Spleen (tissue), 11 donors: Measurements from ENCODE around the gene RBFOX1. TPM values are rescaled to one million over a fixed set of nuclear protein-coding genes. Genes with fewer than 3 reads are reported as not detected.

Experiments used
- DNase-seq: peaks from one replicate; pipeline ENCODE4 v3.0.0-alpha.2; 2020
- H3K27ac ChIP-seq, 8 donors: fragments of 200-600 bp; sonication (generic) in 7 of 8; 1 replicate in 4 of 8; 2 replicates in 4 of 8; pipeline versions ENCODE4 v1.5.0 to v1.8.0; 2016 to 2021; ENCODE audit warnings: inconsistent platforms in 4 of 8, mild to moderate bottlenecking in 4 of 8, moderate library complexity in 1 of 8
- H3K27me3 ChIP-seq, 7 donors: fragments of 200-600 bp; sonication (generic) in 6 of 7; replicated peaks in 1 of 7; 1 replicate in 4 of 7; 2 replicates in 3 of 7; pipeline versions ENCODE4 v1.5.0 to v1.8.0; 2016 to 2021; ENCODE audit warnings: inconsistent platforms in 3 of 7, mild to moderate bottlenecking in 1 of 7
- H3K36me3 ChIP-seq, 6 donors: fragments of 200-600 bp; sonication (generic) in 5 of 6; 1 replicate in 4 of 6; 2 replicates in 2 of 6; pipeline versions ENCODE4 v1.5.0 to v1.8.0; 2016 to 2021; ENCODE audit warnings: inconsistent platforms in 2 of 6
- H3K4me1 ChIP-seq, 6 donors: fragments of 200-600 bp; sonication (generic) in 5 of 6; 1 replicate in 3 of 6; 2 replicates in 3 of 6; pipeline versions ENCODE4 v1.5.0 to v1.8.0; 2016 to 2021; ENCODE audit warnings: inconsistent platforms in 3 of 6
- H3K4me3 ChIP-seq, 8 donors: fragments of 200-600 bp; sonication (generic) in 7 of 8; 1 replicate in 4 of 8; 2 replicates in 4 of 8; pipeline versions ENCODE4 v1.5.0 to v1.8.0; 2016 to 2021; ENCODE audit warnings: inconsistent platforms in 4 of 8, mild to moderate bottlenecking in 4 of 8, moderate library complexity in 2 of 8
- H3K9me3 ChIP-seq, 8 donors: fragments of 200-600 bp; sonication (generic) in 7 of 8; 1 replicate in 4 of 8; 2 replicates in 4 of 8; pipeline versions ENCODE4 v1.5.0 to v1.8.0; 2016 to 2021; ENCODE audit warnings: inconsistent platforms in 4 of 8
- CTCF ChIP-seq, 11 experiments: fragments of 200-600 bp in 7 of 11; fragments of 450-650 bp in 4 of 11; sonication (generic) in 4 of 11; IDR thresholded peaks in 8 of 11; conservative IDR thresholded peaks in 3 of 11; 1 replicate in 7 of 11; 2 replicates in 4 of 11; pipeline versions ENCODE4 v1.4.0 to v1.8.0; 2016 to 2021; ENCODE audit warnings: antibody characterized with exemption in 11 of 11, inconsistent platforms in 4 of 11, mild to moderate bottlenecking in 1 of 11
- POLR2A ChIP-seq, 3 donors: fragments of 450-650 bp; IDR thresholded peaks; one replicate each; pipeline ENCODE4 v1.5.1; 2017; ENCODE audit warnings: antibody characterized with exemption in 3 of 3, mild to moderate bottlenecking in 1 of 3
- POLR2AphosphoS5 ChIP-seq, 3 donors: sonication (generic); formaldehyde crosslinking; IDR thresholded peaks; one replicate each; pipeline ENCODE4 v1.5.1; 2017; ENCODE audit warnings: antibody characterized with exemption in 3 of 3
- WGBS, 5 donors: extraction: QIAGEN DNeasy Blood & Tissue Kit in 3 of 5; methylation state at CpG; one replicate each; pipeline versions ENCODE4 v1.1.5 to v1.1.7; 2013 to 2018; 5-methylcytosine and 5-hydroxymethylcytosine counted together
- intact Hi-C: fragments of 100-400 bp; cut with DNase I; formaldehyde crosslinking; loops from one replicate; pipeline ENCODE4 v1.15.0; 2023; ENCODE audit warnings: low total_unique reads
- polyA plus RNA-seq, 3 donors: library from polyadenylated mRNA; stranded (reverse); fragments of 200-250 nt; gene quantifications; one replicate each; pipeline ENCODE4 v1.2.1, GENCODE V29; 2013
- total RNA-seq, 7 donors: library from RNA; depleted of rRNA in 3 of 7; stranded (reverse); fragments of >200 nt in 3 of 7; fragmentation: NEBNext Ultra II Directional in 4 of 7; extraction: Animal tissue kit (Norgen Biotek cat#: 25700) in 4 of 7; gene quantifications; one replicate each; pipeline versions ENCODE4 v1.1.0 to v1.2.1, GENCODE V29; 2016 to 2021
- donor health status: healthy with polysubstance abuse.
- donor health status: DM: no; HTN: no; CAD: no; lungs with moderate emphysema.
- donor health status: DM: no; HTN: no; CAD: no.
- donor health status: Bipolar disorder and iron deficiency.
- donor health status: healthy.
- donor health status: DM: no; HTN: no; CAD: no.
- donor health status: DM: yes; HTN: yes; CAD: no.

Gene RBFOX1
- total and polyA plus RNA-seq, 10 donors, result 0.07 to 0.13 TPM; not detected in 8

- Histone ChIP-seq H3K27me3 (no peaks in the 10 kb centered on the region), H3K4me1 (no peaks in the 10 kb centered on the region), H3K9me3 (peaks cover 0 to 5% (median 0%) of the 10 kb centered on the region in 8 donors), H3K4me3 (no peak overlapping the region), H3K36me3 (no peaks in the 10 kb centered on the region), H3K27ac (no peak overlapping the region)
- TF ChIP-seq POLR2AphosphoS5 (IDR thresholded peaks at IDR 0.05) (no peak), POLR2A (IDR thresholded peaks at IDR 0.05) (no peak), CTCF (IDR thresholded peaks at IDR 0.05 in 8 of 11, conservative IDR thresholded peaks at IDR 0.05 in 3 of 11) (no peak)
- WGBS, 5 donors, result 53 to 60% (median 56%) methylated on average over 5 of the region's 5 CpGs
- DNase-seq, result no peak
- intact Hi-C loops, result no loop called here
Measured at GRCh38 chr16:7340938-7341337, 8.3 kb downstream of the RBFOX1 start.

GRCh38 chr16:7342598-7342997 lies 10.0 kb downstream of the RBFOX1 start:
- Histone ChIP-seq H3K4me1 (no peaks in the 10 kb centered on the region), H3K27ac (no peak overlapping the region), H3K4me3 (no peak overlapping the region), H3K36me3 (no peaks in the 10 kb centered on the region), H3K27me3 (no peaks in the 10 kb centered on the region), H3K9me3 (peaks cover 0 to 15% (median 1%) of the 10 kb centered on the region in 8 donors)
- no peak for DNase-seq
- WGBS, 5 donors, result 76 to 91% (median 81%) methylated on average over 4 of the region's 4 CpGs
- no peak for TF ChIP-seq POLR2AphosphoS5 (IDR thresholded peaks at IDR 0.05)
- no peak for TF ChIP-seq POLR2A (IDR thresholded peaks at IDR 0.05)
- TF ChIP-seq CTCF (IDR thresholded peaks at IDR 0.05 in 8 of 11, conservative IDR thresholded peaks at IDR 0.05 in 3 of 11), result no peak
- intact Hi-C loops, result no loop called here

- peaks cover 0 to 16% (median 1%) of the 10 kb centered on the region in 8 donors for H3K9me3 ChIP-seq
- DNase-seq, result no peak
- H3K4me1 ChIP-seq, result no peaks in the 10 kb centered on the region
- H3K27me3 ChIP-seq, result no peaks in the 10 kb centered on the region
- no peak overlapping the region for H3K4me3 ChIP-seq
- WGBS, 5 donors, result 71 to 91% (median 84%) methylated on average over 6 of the region's 6 CpGs
- intact Hi-C loops, result no loop called here
- H3K27ac ChIP-seq, result no peak overlapping the region
- no peaks in the 10 kb centered on the region for H3K36me3 ChIP-seq
- TF ChIP-seq CTCF (IDR thresholded peaks at IDR 0.05 in 8 of 11, conservative IDR thresholded peaks at IDR 0.05 in 3 of 11) (no peak), POLR2A (IDR thresholded peaks at IDR 0.05) (no peak), POLR2AphosphoS5 (IDR thresholded peaks at IDR 0.05) (no peak)
Measured at GRCh38 chr16:7343243-7343642, 10.6 kb downstream of the RBFOX1 start.

GRCh38 chr16:7344830-7345780 lies 12.5 kb downstream of the RBFOX1 start:
- Histone ChIP-seq H3K27me3 (no peaks in the 10 kb centered on the region), H3K9me3 (peaks cover 0 to 26% (median 1%) of the 10 kb centered on the region in 8 donors), H3K27ac (no peak overlapping the region), H3K4me3 (no peak overlapping the region), H3K4me1 (no peaks in the 10 kb centered on the region), H3K36me3 (no peaks in the 10 kb centered on the region)
- WGBS, 5 donors, result 65 to 76% (median 69%) methylated on average over 23 of the region's 23 CpGs
- TF ChIP-seq POLR2AphosphoS5 (IDR thresholded peaks at IDR 0.05) (no peak), CTCF (IDR thresholded peaks at IDR 0.05 in 8 of 11, conservative IDR thresholded peaks at IDR 0.05 in 3 of 11) (no peak), POLR2A (IDR thresholded peaks at IDR 0.05) (no peak)
- DNase-seq, result no peak
- intact Hi-C loops, result no loop called here
